ENCODE data around the gene NHLH1.
"Not testable (repeated sequence)": the region's sequence is repeated elsewhere in the genome, so short reads cannot be mapped to it uniquely, and the experiment has no call there.

NHLH1 gene

GRCh38 chr1:160388406-160388805 is 21.5 kb downstream of the NHLH1 start:
- DNase-seq: not testable (repeated sequence)

GRCh38 chr1:160394673-160395072 is 27.8 kb downstream of the NHLH1 start:
- DNase-seq: no peak

DNA sequence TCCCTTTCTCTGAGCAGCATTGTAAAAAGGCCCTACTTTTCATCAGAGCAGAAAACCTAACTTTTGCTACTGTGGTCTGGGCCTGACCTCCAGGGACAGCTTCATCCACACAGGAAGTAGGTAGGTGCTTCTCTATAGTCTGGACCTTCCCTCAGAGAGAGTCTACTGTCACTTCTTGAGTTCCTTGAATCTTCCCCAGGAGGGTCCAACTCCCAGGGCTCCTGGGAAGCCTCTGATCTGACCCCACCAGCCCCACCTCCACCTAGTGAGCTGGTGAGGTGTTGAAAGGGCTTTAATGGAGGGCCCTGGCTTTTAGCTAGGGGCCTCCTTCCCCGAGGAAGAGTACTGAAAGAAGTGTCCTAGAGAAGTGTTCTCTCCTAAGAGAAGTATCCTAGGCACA is 30.8 kb downstream of the NHLH1 start:
- no peak for DNase-seq

GRCh38 chr1:160398823-160399222 is 32.0 kb downstream of the NHLH1 start:
- DNase-seq: no peak

DNA sequence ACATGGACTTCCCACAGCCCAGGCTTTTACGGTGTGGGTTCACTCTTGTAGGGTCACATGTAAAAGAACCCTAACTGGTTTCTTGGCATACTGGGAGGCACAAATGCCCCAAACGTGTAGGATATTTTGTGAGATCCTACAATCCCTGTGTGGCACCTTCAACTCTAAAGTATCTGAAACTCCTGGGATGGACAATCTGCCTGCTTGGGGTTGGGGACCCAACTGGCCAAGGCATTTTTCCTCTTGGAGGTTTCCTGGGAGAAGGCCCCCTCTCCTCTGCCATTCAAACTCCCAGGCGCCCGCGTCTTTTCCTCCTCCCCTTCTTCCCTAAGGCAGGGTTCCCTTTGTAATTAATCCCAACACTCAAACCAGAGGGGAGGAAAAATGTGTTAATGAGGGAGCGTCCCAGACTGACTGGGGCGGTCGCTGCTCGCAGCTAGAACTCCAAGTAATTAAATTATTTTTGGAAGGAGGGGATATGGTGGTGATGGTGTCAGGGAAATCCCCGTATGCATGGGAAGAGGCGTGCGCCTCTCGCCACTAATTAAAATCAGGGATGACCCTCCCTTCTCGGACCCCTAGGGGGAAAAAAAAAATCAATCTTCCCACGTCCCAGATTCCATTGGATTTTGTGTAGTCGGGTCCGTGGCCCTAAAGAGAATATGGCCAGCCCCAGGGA is 32.8 kb downstream of the NHLH1 start:
- no peak for DNase-seq

DNA sequence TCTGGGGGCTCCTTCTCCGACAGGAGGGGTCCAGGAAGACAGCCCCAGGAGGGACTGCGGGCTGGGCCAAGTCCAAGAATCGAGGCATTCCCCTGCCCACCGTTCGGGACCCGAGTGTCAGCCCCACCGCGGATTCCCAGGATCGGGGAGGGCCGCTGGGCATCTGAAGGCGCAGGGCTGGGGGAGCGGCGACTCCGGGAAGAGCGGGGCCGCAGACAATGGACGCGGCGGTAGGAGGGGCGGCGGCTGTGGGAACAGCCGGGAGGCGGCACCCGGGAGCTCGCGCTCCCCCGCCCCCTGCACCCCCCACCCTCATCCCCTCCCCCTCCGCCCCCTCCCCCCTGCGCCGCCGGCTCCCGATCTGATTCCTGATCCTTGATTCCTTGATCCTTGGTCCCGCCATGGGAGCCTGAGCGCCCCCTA is 33.4 kb downstream of the NHLH1 start, which contains the start of gene VANGL2:
Gene VANGL2, plus strand, starts transcription at position 342 of the 423 bp plus-strand sequence. CDS start 15,274 bp downstream, outside the sequence.
- DNase-seq: peak; percentile 34

DNA sequence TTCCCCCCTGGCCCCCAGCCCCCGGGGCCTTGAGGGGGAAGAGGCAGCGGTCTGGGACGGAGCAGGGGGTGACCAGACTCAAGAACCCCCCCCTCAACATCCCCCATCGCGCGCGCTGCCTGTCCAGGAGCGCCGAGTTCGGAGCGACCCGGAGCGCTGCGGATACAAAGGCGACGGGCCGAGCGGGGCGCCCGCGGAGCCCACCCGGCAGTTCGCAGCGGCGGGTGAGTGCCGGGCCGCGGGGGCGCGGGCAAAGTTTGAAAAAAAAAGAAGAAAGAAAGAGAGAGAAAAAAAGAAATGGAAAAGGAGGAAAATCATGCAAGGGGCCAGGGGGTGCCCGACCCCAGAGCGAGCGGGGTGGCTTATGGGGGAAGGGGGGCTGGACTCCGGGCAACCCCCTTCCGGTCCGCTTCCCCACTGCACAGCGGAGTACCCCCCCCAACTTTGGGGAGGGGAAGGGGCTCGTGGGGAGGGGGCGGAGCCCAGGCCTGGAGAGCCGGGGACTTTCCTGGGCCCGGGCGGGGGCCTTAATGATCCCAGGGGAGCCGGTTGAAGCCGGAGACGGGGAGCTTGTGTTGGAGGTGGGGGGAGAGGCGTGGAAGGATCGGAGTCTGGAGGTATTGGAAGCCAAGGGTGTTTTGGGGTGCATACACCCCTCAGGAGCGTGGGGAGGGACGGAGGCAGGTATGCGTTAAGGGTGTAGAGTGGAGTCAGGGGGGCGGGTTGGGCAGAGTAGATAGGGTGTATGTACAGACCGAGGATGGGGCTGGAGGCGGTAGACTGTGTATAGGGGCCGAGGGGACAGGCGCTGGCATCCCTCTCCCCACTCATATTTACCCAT is 34.0 kb downstream of the NHLH1 start:
- no peak for DNase-seq

DNA sequence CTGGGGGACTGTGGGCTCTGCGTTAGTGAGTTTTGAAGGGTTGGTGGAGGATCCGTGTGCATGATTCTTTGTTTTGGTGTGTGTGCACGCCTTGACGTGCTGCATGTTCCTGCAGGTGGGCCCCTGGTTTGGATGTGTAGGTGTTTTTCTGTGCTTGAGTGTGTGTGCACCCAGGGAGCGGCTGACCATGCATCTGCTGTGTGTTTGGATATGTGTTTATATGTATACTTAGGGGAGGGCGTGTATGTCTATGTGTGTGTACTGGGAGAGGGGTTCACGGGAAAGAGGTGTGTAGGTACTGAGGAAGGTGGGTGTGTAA is 34.6 kb downstream of the NHLH1 start:
- no peak for DNase-seq

DNA sequence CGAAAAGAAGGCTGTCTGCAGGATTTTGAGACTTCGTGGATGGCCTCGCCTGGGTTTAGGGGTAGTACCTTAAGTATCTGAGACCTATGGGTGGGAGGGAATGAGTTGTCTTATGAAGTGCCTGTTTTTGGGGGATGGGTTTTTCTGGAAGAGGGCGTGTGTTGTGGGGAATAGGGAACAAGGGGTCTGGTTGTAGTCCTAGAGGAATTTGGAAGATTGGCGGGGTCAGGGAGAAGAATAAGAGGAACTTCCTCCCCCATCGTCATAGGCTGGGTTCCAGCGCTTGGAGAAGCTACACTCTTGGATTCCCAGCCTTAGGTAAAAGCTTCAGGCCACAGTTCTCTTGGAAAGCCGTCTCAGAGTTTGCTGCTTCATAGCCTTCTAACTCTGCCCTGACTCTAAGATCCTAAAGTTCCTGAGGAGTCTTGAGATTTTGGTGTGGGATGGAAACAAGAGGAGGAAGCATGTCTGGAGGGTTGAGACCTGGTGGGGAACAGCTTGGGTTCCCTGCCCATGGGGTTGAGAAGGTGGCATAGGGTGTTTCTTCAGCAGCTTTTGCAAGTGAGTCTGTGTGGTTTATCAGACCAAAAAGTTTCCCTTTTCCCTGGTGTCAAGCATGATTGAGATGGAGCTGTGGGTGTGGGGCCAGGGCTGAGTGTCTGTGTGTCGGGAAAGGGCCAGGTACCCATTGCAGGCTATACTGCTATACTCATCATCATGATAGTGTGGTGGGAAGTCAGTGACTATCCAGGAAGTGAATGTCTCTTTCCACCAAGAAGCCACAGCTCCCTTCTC is 35.3 kb downstream of the NHLH1 start:
- no peak for DNase-seq

DNA sequence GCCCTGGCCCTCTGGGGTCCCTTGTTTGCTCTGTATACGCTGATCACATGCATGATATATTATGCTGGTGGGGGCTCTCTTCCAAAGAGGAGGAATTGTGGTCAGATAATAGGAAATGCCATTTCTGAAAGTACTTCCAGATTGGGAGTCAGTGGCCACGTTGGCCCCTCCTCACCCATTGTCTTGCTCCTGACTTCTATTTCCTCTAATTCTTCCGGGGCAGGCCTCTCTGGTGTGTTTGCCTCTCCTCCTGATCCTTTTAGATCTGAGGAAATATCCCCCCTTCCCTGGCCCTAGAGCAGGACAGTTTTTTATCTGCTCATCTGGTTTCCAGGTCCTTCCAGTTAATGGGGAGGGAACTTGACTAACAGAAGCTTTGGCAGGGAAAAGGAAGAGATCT is 36.4 kb downstream of the NHLH1 start:
- no peak for DNase-seq

GRCh38 chr1:160404094-160404493 is 37.2 kb downstream of the NHLH1 start:
- no peak for DNase-seq

- DNase-seq: no peak
Measured at GRCh38 chr1:160405331-160405877, 38.5 kb downstream of the NHLH1 start.

DNA sequence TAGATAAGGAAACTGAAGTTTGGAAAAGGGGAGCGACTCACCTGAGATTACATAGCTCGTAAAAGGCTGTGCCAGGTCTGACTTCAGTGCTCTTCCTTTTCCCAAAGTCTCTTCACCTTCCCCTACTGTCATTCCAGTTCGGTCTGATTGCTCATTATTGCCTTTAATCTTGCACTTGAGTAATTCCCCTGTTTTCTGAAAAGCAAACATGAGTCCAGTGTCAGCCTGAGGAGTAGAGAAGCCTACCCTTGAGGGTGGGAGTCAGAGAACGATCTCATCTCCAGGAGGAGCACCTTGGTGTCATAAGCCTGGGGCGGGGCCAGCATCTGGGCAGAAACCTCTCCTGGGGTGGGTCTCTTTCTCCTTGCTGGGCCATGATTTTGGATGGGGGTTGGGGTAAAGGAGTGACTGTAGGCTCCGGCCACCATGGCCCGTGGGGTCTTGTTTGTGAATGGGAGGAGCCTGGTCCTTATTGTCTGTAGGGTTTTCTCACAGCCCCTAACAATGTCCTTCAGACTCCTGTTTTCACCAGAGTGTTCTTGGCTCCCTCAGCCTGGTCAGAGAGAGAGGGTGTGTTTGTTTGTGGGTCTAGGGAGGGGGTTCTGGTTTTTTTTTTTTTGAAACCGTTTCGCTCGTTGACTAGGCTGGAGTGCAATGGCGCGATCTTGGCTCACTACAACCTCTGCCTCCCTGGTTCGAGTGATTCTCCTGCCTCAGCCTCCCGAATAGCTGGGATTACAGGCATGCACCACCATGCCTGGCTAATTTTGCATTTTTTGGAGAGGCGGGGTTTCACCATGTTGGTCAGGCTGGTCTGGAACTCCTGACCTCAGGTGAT is 39.5 kb downstream of the NHLH1 start:
- no peak for DNase-seq

- DNase-seq: no peak
Measured at GRCh38 chr1:160407839-160408801, 41.2 kb downstream of the NHLH1 start.

DNA sequence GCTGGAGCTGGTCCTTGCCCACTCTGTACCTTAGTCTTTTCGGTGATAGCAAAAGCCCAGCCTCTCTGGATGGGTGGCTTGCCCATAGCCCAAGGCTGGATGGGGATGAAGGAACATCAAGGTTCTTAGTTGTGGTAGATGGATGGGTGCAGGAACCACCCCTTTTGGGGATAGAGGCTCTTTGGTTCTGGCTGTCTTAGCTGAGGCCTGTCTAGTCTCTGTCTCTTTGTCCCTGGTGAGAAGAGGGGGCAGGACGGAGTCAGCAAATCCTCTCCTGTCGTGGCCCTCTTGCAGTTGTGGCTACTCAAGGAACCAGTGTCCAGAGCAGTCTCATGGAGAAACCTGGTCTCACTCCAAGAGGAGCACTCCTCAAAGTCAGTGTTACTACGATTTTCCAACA is 42.0 kb downstream of the NHLH1 start:
- DNase-seq: no peak

DNA sequence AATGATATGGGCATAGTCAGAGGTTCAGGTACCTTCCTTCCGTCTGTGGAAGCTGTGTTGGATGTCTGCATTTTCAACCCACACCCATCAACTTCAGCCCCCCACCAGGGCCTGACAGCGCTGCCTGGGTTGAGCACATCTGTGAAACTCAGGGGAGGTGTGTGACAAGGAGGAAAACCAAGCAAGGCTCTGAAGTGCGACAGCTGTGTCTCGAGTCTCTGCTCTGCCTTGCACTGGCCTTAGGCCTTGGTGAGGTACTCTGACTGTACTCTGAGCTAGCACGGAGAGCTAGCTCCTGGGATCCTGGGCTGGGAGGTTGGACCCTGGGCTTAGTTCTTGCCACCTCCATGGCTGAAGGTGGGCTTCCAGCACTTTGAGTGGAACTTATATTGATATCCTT is 42.6 kb downstream of the NHLH1 start:
- DNase-seq: no peak

- no peak for DNase-seq
Measured at GRCh38 chr1:160410406-160411005, 43.6 kb downstream of the NHLH1 start.

DNA sequence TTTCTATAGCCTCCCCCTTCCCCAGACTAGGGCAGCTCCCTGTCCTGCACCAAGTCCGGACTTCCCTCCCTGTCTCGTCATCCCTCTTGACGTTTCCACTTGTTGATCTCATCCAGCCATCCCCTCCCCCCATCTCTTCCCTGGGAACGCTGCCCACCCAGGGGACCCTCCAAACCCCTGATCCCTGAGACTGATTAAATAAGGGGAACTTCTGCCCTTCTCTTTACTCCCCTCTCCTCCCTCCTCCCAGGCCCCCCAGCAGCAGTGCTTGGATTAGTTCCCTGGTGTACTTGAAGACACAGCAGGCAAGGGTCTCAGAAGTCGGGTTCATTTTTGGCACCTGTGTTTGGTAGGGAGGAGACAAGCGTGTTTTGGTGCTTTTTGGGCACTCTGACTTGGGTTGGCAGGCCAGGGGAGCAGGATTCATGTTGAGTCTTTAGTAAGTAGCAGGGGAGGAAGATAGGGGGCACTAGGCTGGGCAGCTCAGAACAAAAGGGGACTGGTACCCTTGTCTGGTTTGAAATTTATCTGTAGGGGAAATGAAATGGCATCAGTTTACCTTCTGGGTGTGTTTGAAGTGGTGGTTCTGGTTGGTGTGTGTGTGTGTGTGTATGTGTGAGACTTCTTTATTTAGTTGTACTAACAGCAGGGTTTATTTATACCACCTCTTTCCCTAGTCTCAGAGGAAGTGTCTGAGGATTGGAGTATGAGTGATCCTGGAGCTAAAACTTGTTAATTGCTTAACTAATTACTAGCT is 44.6 kb downstream of the NHLH1 start:
- no peak for DNase-seq

GRCh38 chr1:160412028-160412362 is 45.1 kb downstream of the NHLH1 start:
- no peak for DNase-seq

DNA sequence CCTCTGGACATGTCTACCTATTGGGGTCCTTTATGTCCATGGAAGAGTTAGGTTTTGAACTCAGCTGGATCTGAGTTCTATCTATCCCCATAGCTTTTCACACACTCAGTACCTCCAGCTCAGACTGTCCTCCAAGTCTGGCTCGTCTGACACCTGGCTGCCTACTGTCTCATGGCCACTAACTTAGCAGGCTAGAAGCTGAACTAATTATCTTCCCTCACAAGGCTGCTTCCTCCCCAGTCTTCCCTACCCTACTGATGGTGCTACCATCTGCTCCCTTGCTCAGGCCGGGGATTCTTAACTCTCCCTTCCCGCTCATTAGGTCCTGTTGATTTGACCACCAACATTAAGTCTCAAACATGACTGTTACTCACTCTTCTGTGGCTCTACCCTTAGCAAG is 46.8 kb downstream of the NHLH1 start:
- DNase-seq: no peak

Measured in stimulated activated CD4-positive, alpha-beta T cell treated with anti-CD3 and anti-CD28 coated beads, Interleukin-1b, Interleukin-23, amount 100 ng/mL, for 48 hours (primary cell).